Measurements from ENCODE around the gene CAMSAP2.

The CAMSAP2 gene

GRCh38 chr1:200901796-200902444 is 163.2 kb downstream of the CAMSAP2 start:
- no peak for FAIRE-seq

DNA sequence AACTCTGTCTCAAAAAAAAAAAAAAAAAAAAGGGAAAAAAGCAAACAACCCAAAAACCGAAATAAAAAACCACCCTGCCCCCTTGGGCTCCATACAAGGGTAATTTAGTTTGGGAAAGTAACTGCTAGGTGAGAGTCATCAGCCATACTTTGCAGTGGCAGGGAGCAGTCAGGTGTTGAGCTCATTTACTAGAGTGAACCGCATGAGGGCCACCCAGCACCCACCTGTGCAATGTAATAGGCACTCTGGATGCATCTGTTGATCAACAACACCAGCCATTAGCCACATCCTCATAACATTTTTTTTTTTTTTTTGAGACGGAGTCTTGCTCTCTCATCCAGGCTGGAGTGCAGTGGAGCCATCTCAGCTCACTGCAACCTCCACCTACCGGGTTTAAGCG is 165.1 kb downstream of the CAMSAP2 start:
- no peak for FAIRE-seq

DNA sequence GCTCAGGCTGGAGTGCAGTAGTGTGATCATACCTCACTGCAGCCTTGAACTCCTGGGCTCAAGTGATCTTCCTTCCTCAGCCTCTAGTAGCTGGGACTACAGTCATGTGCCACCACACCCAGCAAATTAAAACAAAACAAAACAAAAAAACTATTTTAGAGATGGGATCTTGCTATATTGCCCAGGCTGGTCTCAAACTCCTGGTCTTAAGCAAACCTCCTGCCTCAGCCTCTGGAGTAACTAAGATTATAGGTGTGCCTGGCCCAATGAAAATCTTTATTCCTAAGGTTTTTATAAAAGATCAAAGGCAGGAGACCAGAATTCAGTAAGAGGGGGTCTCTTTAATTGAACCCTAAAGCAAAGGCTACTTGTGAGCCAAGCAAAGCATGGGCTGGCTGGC is 166.1 kb downstream of the CAMSAP2 start:
- FAIRE-seq = no peak

GRCh38 chr1:200905411-200906052 is 166.8 kb downstream of the CAMSAP2 start:
- no peak for FAIRE-seq

- FAIRE-seq = no peak
Observed at GRCh38 chr1:200906491-200906890, 167.8 kb downstream of the CAMSAP2 start.

GRCh38 chr1:200907611-200908097 is 169.0 kb downstream of the CAMSAP2 start:
- no peak for FAIRE-seq

DNA sequence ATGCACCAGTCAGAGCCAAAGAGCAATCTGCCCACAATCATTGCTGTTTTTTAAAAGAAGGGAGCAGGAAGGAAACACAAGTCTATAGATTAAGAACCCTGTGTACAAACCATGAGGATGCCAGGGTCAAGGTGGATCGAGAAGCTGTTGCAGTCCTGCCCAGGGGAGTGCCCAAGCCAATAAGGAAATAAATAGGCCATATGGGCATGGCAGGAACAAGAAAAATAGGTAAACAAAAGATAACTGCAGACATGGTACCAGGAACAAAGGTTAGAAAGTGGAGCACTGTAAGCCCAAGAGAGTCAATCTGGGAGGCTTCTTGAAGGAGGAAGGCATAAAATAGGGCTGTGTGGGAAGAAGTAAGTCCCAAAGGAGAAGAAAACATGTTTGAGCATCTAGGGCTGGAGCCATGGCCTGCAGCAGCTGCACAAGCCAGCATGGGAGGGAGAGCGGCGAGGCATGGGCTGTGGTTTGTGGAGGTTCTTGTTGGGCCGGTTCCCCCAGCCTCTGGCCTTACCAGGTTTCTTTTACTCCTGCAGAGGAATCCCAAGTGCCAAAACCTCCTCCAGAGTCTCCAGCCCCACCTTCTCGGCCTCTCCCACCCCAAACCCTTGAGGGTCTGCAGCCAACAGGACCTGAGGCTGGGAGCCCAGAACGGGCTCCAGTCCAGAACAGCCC is 169.6 kb downstream of the CAMSAP2 start:
- no peak for FAIRE-seq

DNA sequence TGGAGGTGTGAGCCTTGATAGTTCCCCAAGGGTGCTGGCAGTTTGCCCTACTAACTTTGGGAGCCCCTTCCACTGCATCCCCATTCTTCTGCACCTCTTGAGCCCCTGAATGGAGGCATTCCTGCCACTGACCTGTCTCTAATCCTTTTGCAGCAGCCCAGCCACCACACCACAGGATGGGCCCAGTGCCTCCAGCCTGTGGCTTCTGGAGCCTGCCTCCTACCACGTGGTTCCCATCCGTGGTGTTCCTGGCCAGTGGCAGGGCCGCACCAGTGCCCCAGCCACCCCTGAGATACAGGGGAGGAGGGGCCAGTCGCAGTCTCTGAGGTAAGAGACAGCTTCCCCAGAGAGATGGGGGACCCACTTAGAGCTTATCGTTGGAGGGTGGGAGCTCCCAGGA is 170.4 kb downstream of the CAMSAP2 start:
- no peak for FAIRE-seq

GRCh38 chr1:200909757-200910239 is 171.1 kb downstream of the CAMSAP2 start:
- FAIRE-seq = no peak
